ENCODE results near the gene ANKRD11. TPM values are rescaled to one million over a fixed set of nuclear protein-coding genes. Genes with fewer than 3 reads are reported as not detected.

ANKRD11 gene
- total and polyA plus RNA-seq, 9 donors = 52.1 to 188 (median 109) TPM

GRCh38 chr16:89289428-89290395, 200.6 kb downstream of the ANKRD11 start:
- no peaks in the 10 kb centered on the region for H3K27me3 ChIP-seq
- intact Hi-C loops (cut with DNase I) = loop anchor here in 1 of 4 donors (5.0 kb wide), 1 partner anchor 37 kb away; no protein-coding TSS in a partner anchor
- peaks cover 13% of the 10 kb centered on the region for H3K4me1 ChIP-seq (ENCODE audit: insufficient read depth)
- TF ChIP-seq EP300 (IDR thresholded peaks at IDR 0.05) (no peak), CTCF (IDR thresholded peaks at IDR 0.05) (peak; percentile 40 to 50 (median 47))
- H3K27ac ChIP-seq = peak overlapping the region in 1 of 2 donors; percentile 24
- H3K4me3 ChIP-seq = no peak overlapping the region
- H3K9me3 ChIP-seq = no peaks in the 10 kb centered on the region
- 73 to 77% (median 73%) methylated on average over 20 to 25 of the region's 25 CpGs for WGBS, 3 donors
- peak; percentile 71 to 81 (median 77) for DNase-seq
- peaks cover 5% of the 10 kb centered on the region for H3K36me3 ChIP-seq

GRCh38 chr16:89288966-89289365, 201.4 kb downstream of the ANKRD11 start:
- DNase-seq = no peak
- peaks cover 5% of the 10 kb centered on the region for H3K36me3 ChIP-seq
- intact Hi-C loops (cut with DNase I) = loop anchor here in 1 of 4 donors (5.0 kb wide), 1 partner anchor 37 kb away; no protein-coding TSS in a partner anchor
- no peak overlapping the region for H3K27ac ChIP-seq
- H3K9me3 ChIP-seq = no peaks in the 10 kb centered on the region
- no peaks in the 10 kb centered on the region for H3K27me3 ChIP-seq
- no peak overlapping the region for H3K4me3 ChIP-seq
- 87 to 88% (median 87%) methylated on average over 19 of the region's 19 CpGs for WGBS, 3 donors
- peaks cover 6% of the 10 kb centered on the region for H3K4me1 ChIP-seq (ENCODE audit: insufficient read depth)
- TF ChIP-seq CTCF (IDR thresholded peaks at IDR 0.05) = no peak
- no peak for TF ChIP-seq EP300 (IDR thresholded peaks at IDR 0.05)
- no peak for TF ChIP-seq POLR2A (IDR thresholded peaks at IDR 0.05)

- no peak overlapping the region for H3K4me3 ChIP-seq
- H3K27ac ChIP-seq = no peak overlapping the region
- WGBS, 3 donors = 88 to 91% (median 91%) methylated on average over 13 of the region's 13 CpGs
- no peaks in the 10 kb centered on the region for H3K9me3 ChIP-seq
- H3K4me1 ChIP-seq (ENCODE audit: insufficient read depth) = peaks cover 1% of the 10 kb centered on the region
- TF ChIP-seq EP300 (IDR thresholded peaks at IDR 0.05) (no peak), CTCF (IDR thresholded peaks at IDR 0.05) (no peak), POLR2A (IDR thresholded peaks at IDR 0.05) (no peak)
- H3K27me3 ChIP-seq = no peaks in the 10 kb centered on the region
- peaks cover 5% of the 10 kb centered on the region for H3K36me3 ChIP-seq
- intact Hi-C loops (cut with DNase I) = loop anchor here in 1 of 4 donors (5.0 kb wide), 1 partner anchor 36 kb away; no protein-coding TSS in a partner anchor
- DNase-seq = no peak
Observed at GRCh38 chr16:89288577-89288844, 201.8 kb downstream of the ANKRD11 start.

- Histone ChIP-seq H3K27me3 (no peaks in the 10 kb centered on the region), H3K9me3 (no peaks in the 10 kb centered on the region), H3K36me3 (peaks cover 5% of the 10 kb centered on the region), H3K27ac (no peak overlapping the region), H3K4me3 (no peak overlapping the region), H3K4me1 (ENCODE audit: insufficient read depth) (no peaks in the 10 kb centered on the region)
- WGBS, 3 donors = 86 to 89% (median 88%) methylated on average over 28 to 30 of the region's 30 CpGs
- no peak for DNase-seq
- intact Hi-C loops (cut with DNase I) = loop anchor here in 1 of 4 donors (5.0 kb wide), 1 partner anchor 36 kb away; no protein-coding TSS in a partner anchor
- TF ChIP-seq EP300 (IDR thresholded peaks at IDR 0.05) = no peak
- no peak for TF ChIP-seq CTCF (IDR thresholded peaks at IDR 0.05)
- no peak for TF ChIP-seq POLR2A (IDR thresholded peaks at IDR 0.05)
Observed at GRCh38 chr16:89287777-89288576, 202.4 kb downstream of the ANKRD11 start.
